ENCODE results near the gene TSPYL2.

TSPYL2 gene

GRCh38 chrX:53080628-53081580 is 1.3 kb upstream of the TSPYL2 start:
- DNase-seq (ENCODE audit: low spot score), result no peak

DNA sequence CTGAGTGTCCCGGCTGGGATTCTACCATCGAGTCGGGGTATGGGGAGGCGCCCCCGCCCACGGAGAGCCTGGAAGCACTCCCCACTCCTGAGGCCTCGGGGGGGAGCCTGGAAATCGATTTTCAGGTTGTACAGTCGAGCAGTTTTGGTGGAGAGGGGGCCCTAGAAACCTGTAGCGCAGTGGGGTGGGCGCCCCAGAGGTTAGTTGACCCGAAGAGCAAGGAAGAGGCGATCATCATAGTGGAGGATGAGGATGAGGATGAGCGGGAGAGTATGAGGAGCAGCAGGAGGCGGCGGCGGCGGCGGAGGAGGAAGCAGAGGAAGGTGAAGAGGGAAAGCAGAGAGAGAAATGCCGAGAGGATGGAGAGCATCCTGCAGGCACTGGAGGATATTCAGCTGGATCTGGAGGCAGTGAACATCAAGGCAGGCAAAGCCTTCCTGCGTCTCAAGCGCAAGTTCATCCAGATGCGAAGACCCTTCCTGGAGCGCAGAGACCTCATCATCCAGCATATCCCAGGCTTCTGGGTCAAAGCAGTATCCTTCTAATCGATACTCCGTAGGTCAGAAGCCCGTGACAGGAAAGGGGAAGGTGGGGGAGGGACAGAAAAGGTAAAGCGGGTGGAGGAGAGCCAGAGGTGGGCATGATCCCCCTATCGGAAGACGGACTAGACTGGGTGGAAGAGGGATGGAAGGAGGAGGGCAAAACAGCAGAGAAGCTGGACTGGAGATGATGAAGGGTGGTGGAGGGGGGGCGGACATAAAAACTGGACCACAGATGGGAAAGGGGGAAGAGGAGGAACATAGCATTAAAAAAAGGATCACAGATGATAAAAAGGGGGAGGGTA is 828 bp downstream of the TSPYL2 start:
- no peak for DNase-seq (ENCODE audit: low spot score)

GRCh38 chrX:53084043-53084570 is 1.9 kb downstream of the TSPYL2 start:
- no peak for DNase-seq (ENCODE audit: low spot score)

GRCh38 chrX:53084863-53085262 is 2.7 kb downstream of the TSPYL2 start:
- no peak for DNase-seq (ENCODE audit: low spot score)

DNA sequence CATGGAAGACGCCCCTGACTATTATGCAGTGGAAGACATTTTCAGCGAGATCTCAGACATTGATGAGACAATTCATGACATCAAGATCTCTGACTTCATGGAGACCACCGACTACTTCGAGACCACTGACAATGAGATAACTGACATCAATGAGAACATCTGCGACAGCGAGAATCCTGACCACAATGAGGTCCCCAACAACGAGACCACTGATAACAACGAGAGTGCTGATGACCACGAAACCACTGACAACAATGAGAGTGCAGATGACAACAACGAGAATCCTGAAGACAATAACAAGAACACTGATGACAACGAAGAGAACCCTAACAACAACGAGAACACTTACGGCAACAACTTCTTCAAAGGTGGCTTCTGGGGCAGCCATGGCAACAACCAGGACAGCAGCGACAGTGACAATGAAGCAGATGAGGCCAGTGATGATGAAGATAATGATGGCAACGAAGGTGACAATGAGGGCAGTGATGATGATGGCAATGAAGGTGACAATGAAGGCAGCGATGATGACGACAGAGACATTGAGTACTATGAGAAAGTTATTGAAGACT is 3.6 kb downstream of the TSPYL2 start:
- DNase-seq (ENCODE audit: low spot score), result no peak

DNA sequence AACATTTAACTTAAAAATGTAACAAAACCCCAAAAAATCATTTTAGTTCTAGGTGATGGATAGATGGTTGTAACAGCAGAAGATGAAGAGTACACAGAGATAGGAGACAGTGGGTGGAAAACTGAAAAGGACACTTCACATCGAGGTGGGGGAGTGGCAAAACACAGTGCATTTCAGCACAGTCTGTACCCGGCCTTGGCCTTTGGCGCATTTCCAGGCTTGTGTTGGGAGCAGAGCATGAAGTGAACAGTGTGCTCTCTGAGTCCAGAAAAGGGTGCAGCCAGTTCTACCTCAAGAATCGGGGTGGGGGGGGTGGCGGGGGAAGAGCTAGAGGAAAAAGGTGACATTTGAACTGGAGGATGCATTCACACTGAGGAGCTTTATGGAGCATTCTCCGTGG is 4.3 kb downstream of the TSPYL2 start:
- no peak for DNase-seq (ENCODE audit: low spot score)

DNA sequence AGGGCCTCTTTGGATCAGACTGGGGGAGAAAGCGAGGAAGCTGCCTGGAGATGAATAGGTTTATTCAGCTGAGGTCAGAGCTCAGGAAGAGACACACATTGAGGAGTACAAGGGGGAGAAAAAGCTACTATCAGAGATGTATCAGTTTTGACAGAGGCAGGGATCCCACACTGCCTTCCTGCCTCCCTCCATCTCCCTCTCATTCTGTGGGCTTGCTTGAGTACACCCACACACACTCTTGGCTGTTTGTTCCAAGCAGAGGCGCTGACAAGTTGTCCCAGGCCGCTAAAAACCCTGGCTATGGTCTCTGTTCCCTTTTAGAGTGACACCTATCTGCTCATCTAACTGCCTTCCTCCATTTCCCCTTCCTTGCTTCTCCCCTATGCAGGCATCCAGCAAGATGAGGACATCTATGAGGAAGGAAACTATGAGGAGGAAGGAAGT is 5.2 kb downstream of the TSPYL2 start:
- no peak for DNase-seq (ENCODE audit: low spot score)

GRCh38 chrX:53088136-53088974 is 6.2 kb downstream of the TSPYL2 start:
- DNase-seq (ENCODE audit: low spot score), result peak; percentile 67

DNA sequence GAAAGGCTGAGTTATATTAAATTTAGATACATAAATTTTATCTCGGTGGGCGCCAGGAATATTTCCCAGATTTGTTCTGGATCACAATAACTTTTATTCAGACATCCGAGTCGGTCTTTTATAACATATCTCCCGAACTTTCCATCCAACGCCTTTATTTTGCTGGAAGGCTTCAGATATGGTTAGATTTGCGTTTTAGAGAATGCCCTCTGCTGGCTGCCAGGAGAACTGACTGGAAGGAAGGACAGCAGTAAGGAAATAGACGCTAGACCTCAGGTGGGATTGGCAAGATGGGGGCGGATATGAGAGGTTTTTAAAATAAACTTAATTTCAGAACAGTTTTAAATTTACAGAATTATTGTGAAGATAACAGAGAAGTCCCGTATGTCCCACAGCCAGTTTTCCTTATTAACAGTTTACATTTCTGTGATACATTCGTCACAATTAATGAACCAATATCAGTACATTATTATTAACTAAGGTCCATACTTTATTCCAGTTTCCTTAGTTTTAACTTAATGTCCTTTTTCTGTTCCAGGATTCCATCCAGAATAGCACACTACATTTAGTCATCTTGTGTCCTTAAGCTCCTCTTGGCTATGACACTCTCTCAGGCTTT is 7.2 kb downstream of the TSPYL2 start:
- peak; percentile 37 for DNase-seq (ENCODE audit: low spot score)

DNA sequence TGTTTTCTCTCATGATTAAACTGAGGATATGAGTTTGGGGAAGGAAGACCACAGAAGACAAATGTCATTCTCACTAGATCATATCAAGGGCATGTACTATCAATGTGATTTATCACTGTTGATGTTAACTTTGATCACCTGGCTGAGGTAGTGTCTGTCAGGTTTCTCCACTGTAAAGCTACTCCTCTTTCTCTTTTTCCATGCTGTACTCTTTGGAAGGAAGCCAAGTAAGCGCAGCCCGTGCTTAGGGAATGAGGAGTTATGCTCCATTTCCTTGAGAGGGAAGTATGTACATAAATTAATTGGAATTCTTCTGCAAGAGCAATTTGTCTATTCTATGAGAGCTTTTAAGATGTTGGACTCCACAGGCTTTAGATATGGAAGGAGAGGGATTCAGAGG is 7.8 kb downstream of the TSPYL2 start:
- no peak for DNase-seq (ENCODE audit: low spot score)

GRCh38 chrX:53091354-53091753 is 9.2 kb downstream of the TSPYL2 start:
- DNase-seq (ENCODE audit: low spot score), result no peak

DNA sequence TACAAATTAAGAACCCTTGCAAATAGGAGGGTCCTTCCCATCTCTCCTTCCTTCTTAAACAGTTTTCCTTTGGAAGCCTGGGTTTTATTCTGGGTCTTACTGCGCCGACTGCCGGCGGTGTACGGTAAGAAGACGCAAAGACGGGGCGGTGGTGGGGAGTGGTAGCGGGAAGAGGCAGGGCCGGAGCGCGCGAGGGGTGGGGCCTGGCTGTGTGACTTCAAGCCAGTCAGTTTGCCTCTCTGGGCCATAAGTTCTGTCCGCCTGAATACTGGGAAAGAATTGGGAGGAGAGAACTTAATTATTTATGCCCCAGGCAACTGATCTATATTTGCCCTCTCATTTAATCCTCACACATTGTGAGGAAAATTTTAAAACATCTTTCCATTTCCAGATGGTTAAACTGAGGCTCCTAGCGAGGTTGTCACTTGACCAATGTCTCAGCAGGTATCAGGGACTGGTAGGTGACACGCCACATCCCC is 11.0 kb downstream of the TSPYL2 start:
- DNase-seq (ENCODE audit: low spot score), result peak; percentile 74

DNA sequence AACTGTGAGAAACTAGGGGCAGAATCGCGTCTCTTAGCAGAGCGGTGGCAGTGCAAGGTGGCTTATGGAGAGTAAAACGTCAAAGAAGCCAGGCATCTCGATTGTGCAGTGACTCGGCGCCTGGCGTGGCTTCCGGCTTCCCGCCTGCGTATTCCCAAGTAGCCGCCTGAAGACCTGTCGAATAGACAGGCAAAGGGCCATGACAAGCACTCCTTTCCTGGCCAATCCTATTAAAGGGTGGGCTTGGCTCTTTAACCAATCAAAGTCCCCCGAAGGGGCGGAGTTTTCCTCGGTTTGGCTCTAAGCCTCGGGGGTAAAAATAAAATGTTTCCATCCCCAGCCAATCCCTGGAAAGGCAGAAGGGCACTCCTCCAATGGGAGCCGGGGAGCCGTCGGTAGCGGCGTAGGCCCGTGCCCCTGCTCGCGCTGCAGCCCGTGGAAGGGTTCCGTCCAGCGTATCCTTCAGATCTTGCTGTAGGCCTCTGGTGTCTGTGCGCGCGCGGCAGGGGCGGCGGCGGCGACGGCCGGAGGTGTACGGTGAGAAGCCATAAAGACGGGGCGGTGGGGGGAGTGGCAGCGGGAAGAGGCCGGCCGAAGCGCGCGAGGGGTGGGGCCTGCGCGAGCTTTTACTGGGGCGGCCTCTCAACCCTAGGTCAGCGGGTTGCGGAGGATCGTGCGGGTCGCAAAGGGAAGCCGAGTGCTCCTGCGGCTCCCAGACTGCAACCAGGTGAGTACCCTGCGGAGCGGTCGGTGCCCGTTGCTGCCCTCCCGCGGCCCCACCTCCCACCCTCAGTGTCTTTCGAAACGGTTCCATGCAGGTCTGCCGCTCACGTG is 11.8 kb downstream of the TSPYL2 start, which contains the start of gene KANTR:
TSS of gene KANTR (plus strand) at position 395 of the 834 bp plus-strand sequence. CDS start 30,131 bp downstream, outside the sequence.
- DNase-seq (ENCODE audit: low spot score), result peak; percentile 89

DNA sequence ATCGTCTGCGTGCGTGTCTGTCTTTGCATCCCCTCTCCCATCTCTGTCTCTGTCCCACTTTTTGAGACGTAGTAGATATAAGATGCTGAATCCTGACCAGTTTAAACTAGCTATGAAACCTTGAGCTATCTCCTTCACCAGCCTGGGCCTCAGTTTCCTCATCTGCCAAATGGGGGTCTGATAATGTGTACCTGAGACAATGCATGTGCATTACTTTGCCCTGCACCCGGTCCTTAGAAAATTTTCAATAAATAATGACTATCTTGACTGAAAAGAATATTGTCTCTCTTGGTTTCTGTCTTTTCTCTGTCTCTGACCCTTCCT is 12.4 kb downstream of the TSPYL2 start:
- DNase-seq (ENCODE audit: low spot score), result no peak

- no peak for DNase-seq (ENCODE audit: low spot score)
Measured at GRCh38 chrX:53095796-53096195, 13.6 kb downstream of the TSPYL2 start.

DNA sequence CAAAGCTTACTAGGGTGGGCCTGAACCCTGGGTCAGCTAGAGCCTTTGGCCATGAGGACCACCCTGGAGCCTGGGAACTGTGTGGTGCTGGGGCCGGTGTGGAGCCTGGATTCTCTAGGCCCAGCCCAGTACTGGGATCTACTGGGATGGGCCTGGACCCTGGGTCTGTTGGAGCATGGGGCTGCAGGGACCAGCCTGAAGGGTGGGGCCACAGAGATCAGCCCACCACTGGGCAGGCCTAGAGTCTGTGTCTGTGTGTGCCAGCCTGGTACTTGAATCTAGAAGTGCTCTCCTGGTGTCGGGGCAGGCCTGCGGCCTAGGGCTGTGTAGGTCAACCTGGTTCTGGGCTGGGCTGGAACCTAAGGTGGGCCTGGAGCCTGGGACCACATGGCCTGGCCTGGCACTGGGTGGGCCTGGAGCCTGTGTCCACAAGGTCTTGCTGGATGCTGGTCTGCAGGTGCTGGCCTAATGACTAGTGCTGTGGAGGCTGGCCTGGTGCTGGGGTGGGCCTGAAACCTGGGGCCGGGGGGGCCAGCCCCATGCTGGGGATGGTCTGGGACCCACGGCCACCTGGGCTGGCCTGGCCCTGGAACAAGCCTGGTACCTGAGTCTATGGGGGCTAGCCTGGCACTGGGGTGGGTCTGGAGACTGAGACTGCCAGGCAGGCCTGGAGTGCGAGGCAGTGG is 32.8 kb downstream of the TSPYL2 start:
- DNase-seq (ENCODE audit: low spot score), result no peak

GRCh38 chrX:53115550-53115874 is 33.3 kb downstream of the TSPYL2 start:
- no peak for DNase-seq (ENCODE audit: low spot score)

GRCh38 chrX:53116101-53116500 is 33.9 kb downstream of the TSPYL2 start:
- peak; percentile 55 for DNase-seq (ENCODE audit: low spot score)

DNA sequence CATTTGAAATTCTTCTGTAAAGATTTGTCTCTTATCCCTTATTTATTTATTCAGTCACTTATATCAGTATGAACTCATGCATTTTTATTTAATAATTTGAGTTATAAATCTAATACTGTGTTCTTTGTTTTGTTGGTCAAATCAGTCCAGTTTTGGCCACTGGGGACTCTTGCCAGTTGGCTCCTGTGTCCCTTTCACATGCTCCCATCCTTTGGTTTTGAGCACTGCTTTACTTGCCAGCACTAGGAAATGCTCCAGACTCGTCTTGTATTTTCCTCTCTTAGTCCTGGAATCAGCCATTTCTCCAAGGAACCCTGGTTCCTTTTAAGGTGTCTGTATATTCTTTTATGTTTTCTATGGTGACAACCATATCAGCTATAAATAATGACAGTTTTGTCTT is 39.8 kb downstream of the TSPYL2 start:
- no peak for DNase-seq (ENCODE audit: low spot score)

Data from GM03348 (cell line).